ENCODE measurements around the gene CLDN1. TPM values are rescaled to one million over a fixed set of nuclear protein-coding genes. Genes with fewer than 3 reads are reported as not detected.

The CLDN1 gene
- total RNA-seq, 1 donor from 2014 or later = 11.4 TPM

DNA sequence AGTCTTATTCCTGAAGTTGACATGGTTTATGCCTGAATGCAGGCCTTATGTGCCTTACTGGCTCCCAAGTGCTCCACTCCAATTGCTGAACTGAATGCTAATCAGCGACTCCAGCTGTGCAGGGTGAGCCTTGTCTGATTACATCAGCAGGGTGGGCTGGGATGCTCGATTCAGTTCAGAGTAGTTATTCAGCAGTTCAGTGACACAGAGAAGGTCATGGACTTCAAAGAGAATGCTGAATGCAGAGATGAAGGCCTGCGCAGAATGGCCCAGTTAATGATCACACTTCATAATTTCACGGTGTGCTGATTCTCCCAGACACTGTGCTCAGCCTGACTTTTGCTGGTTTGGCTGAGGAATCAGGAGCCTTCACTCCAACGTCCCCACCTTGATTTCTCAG, 63.6 kb downstream of the CLDN1 start:
- H3K36me3 Mint-ChIP-seq = no peaks in the 10 kb centered on the region
- no peak for TF ChIP-seq CTCF (IDR thresholded peaks at IDR 0.05; ENCODE audit: unreplicated experiment)
- H3K27me3 Mint-ChIP-seq (ENCODE audit: low read depth) = no peaks in the 10 kb centered on the region
- DNase-seq (ENCODE audit: low spot score in 2 of 2, unreplicated experiment in 2 of 2) = no peak
- H3K4me3 Mint-ChIP-seq = no peak overlapping the region
- no peaks in the 10 kb centered on the region for H3K9me3 Mint-ChIP-seq
- H3K4me1 Mint-ChIP-seq = peaks cover 7% of the 10 kb centered on the region
- H3K27ac Mint-ChIP-seq = no peak overlapping the region

Other genes with a start within 250 kb of the CLDN1 start
- 14.8 to 17.2 TPM (median 15.8 TPM) in 3 replicates for gene P3H2, start 201.5 kb downstream of the CLDN1 start, total RNA-seq
- gene CLDN16, start 65.7 kb upstream of the CLDN1 start, total RNA-seq = 0.07 to 0.20 TPM (median 0.11 TPM) in 3 replicates
- not detected in 3 replicates for gene TMEM207, start 127.5 kb upstream of the CLDN1 start, total RNA-seq
- 13.9 to 15.5 TPM (median 15.0 TPM) in 3 replicates for gene IL1RAP, start 191.6 kb upstream of the CLDN1 start, total RNA-seq

All from mesothelial cell of epicardium (in vitro differentiated cells).